GM19452 (cell line): ENCODE measurements around the gene ZFP1.
A peak's percentile ranks its signal among the peaks of the same experiment; 100 is the strongest.
"Not testable (repeated sequence)": the region's sequence is repeated elsewhere in the genome, so short reads cannot be mapped to it uniquely, and the experiment has no call there.

ENCODE experiments used
- ATAC-seq: cut with Tn5 transposase; IDR thresholded peaks from one replicate; pipeline ENCODE4 v1.9.1; 2021; ENCODE audit not compliant: unreplicated experiment

ZFP1 gene

DNA sequence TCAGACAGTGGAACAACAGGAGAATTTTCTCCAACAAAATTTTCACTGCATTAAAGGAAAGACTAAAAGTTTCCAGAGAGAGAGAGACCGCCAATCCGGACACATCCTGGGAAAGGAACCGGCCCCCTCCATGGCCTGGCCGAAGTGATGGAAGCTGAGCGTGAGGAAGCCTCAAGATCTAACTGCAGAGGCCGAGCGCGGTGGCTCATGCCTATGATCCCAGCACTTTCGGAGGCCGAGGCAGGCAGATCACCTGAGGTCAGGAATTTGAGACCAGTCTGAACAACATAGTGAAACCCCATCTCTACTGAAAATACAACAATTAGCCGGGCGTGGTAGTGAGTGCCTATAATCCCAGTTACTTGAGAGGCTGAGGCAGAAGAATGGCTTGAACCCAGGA, 54.8 kb downstream of the ZFP1 start:
- ATAC-seq = no peak

DNA sequence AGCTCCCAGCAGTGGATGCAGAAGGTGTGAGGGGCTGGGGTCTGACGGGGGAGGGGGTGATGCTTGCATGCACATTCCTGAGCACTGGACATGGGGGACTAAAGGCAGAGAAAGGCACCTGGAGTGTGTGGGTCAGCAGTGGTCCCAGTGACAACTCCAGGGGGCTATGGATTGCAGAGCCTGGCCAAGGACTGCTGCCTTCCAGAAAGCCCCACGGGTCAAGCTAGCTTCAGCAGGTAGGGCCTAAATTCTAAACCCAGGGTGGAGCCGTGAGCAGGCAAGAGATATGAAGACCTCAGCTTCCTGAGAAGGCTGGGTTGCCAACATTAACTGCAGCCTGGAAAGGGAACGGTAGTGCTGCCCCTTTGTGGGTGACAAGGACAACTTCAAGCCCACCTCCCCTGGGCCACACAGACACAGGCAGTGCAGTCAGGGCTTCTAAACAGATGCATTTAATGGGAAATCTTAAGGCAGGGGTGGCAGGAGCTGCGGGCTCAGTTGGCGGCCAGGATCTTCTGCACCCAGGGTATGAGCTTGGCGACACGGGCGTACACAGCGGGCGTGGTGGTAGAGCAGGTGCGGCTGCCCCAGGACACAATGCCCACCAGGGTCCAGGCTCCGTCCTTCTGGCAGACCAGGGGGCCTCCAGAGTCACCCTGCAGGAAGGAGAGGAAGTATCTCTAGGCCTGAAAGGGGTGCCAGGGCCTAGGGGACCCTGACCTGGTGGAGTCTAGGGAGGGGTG, 55.5 kb downstream of the ZFP1 start:
- no peak for ATAC-seq

DNA sequence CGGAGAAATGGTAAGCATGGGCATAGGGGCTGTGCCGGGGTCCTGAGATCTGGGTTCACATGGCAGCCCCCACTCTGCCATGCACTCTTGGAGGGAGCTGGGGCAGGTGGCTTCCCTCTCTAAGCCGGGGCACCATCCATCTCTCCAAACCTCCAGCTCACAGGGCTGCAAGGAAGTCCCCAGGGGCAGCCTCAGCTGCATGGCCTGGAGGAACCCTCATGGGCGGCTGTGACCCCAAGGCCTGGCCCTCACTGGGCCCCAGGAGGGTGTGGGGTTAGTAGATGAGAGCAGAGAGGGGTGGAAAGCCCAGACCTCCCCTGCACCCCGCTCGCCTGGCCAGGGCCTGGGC, 56.1 kb downstream of the ZFP1 start:
- no peak for ATAC-seq

DNA sequence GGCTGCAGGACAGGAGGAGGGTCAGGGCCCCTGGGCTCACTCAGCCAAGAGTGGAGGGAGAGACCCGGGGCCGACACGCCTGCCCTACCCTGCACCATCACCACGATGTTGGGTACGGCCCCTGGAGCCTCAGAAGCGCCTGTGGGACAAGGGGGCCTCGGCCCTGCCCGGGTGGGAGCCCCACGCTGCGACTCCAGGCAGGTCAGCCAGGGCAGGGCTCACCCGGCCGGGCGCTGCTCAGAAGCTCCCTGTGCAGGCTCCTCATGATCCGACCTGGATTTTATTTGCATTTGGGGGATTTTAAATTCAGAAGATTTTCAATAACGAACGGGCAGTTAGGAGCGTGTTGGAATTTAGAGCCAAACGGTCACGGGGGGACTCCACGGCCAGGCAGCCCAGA, 56.6 kb downstream of the ZFP1 start:
- not testable (repeated sequence) for ATAC-seq

DNA sequence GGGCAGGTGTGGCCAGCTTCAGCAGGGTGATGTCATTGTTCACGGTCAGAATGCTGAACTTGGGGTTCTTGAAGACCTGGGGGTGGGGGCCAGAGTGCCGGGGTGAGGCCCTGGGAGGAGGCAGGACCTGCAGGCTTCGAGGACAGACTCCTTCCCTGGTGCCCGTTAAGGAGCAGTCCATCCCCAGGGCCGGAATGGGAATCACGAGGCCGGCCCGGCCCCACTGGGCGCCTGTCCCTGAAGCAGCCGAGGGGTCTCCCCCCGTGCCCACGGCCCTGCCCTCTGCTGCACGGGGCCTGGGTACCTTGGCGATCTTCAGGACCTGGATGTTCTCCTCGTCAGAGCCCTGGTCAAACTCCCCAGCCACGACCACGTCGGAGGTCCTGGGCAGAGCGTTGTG, 57.1 kb downstream of the ZFP1 start:
- not testable (repeated sequence) for ATAC-seq

DNA sequence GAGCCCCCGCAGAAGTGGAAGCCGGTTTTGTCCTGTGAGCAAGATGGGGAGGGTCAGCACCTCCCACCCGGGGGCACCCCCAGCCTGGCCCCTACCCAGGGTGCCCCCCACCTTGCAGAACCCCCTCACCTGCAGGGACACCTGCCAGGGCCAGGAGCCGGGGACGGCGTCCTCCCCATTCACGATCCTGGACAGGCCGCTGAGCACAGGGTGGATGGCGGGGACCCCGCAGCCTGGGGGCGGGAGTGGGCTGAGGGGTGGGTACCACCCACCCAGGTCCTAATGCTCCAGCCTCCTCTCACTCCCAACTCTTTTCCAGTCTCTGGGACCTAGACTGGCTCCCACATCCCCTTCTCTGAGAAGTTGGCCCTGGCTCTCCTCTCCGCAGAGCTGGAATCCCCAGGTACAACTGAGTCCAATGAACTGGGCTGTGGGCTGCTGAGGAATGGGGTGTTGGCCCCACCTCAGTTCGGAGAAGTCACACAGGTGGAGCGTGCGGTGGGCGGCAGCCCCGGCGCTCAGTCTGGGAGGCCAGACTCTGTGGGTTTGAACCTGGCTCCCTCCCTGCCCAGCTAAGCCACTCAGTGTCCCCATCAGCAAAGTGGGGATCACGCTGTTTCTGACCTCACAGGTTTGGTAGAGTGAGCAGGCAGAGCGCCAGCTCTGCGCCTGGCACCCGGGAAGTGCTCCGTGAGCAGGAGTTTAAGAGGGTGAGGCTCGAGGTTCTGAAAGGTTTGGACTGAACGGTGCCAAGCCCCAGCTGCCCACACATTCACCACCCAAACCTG, 57.8 kb downstream of the ZFP1 start:
- not testable (repeated sequence) for ATAC-seq

DNA sequence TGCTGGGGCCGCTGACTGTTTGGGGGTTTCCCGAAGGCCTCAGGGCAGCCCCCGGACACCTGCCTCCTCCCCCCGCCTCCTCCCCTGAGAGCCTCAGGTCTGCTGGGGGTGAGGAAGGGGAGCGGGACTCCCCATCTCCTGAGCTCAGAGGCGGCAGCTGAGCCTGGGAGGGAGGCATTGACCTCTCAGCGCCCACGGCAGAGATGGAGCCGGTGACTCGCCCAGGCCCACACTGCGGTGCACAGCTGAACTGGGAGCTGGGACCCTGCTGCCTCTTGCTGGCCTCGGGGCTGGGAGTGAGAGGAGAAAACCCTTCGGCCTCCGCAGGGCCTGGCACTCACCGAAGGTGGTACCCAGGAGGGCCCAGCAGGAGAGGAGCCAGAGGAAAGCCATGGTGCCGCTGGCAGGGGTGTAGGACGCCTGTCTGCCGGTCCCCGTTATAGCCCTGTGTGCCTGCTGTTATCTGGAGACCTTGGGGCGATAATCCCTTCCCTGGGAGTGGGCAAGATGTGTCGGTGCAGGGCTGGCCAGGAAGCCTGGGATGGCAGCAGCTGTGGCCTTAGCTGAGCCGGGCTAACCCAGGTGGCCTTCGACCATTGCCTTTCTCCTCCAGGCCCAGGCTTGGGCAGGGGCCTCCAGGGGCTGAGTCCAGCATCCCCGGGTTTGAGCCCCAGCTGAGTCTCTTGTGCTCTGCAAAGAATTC, 58.6 kb downstream of the ZFP1 start, which contains the start of gene CTRB2:
TSS of gene CTRB2 (minus strand) at position 413 of the 703 bp plus-strand sequence. CDS start at position 393, 20 bp downstream.
- ATAC-seq = no peak

DNA sequence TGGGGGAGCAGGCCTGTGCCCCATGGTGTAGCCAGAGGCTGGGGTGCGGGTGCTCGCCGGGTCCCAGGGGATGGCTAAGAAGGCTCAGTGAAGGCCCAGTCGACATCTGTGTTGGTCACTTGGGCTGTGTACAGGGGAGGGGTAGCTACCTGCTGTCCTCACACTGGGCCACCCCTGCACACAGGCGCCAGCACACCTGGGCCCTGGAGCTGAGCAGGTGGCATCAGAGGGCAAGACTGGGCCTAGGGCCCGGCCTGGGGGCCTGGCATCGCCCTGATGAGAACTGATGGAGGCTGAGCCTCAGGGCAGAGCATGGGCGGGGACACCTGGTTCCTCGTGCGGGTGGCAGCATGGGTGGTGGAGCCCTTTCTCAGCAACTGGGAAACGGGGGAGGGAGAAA, 59.5 kb downstream of the ZFP1 start:
- no peak for ATAC-seq

DNA sequence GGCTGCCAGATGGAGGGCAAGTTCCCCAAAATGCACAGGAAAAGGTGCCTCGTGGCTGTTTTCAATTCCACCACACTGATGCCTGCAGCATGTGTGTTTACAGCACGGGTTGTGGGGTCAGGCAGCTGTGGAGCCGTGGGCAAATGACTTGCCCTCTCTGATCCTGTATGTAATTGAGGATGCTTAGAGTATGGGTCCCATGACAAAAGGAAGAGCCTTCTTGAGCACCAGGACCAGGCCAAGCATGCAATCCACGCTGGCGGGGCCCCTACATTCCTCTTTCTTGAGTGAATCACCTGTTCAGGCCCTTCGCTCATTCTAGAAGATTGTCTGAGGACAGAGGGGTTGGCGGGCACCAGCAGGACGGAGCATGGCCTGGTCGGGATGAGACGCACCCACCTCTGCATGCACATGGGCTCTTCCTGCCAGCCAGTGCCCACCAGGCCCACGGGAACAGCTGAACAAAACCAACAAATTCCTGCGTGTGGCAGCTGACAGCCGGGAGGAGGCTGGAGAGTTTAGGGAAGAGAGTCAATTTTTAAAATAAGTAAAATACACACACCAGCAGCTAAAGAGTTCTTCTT, 60.0 kb downstream of the ZFP1 start:
- no peak for ATAC-seq

DNA sequence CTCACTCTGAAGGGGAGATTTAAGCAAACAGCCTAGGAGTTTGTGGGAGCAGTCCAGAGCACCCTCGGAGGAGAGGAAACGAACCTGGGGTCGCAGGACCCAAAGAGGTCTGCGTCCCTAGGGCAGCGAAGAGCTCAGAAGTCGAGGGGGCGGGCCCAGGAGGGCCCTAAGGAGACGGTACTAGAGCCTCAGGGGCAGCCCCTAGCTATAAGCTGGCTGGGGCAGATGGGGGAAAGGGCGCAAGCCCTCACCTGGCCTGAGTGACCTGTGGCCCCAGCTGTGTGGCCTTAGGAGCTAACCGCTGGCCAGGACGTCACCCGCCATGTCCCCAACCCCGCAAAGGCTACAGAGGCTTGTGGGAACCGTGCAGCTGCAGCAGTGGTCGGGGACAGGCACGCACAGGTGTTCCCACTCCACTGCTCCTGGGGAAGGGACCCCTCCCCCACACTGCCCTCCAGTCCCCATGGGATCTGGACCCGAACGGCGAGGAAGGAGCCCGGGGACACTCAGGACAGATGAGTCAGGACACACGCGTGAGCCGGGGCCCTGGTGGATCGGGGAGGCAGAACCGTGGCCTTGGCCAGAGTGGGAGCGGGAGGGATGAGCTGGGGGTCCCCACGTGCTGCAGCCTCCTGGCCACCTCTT, 60.7 kb downstream of the ZFP1 start:
- no peak for ATAC-seq

DNA sequence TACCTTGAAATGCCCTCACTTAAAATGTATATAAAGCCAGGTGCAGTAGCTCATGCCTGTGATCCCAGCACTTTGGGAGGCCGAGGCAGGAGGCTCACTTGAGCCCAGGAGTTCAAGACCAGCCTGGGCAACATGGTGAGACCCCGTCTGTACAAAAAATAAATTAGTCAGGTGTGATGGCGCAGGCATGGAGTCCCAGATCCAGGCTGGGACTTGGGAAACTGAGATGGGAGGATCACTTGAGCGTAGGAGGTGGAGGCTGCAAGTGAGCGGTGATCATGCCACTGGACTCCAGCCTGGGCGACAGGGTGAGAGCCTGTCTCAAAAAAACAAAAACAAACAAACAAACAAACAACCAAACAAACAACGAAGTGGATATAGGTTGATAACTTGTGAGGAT, 61.2 kb downstream of the ZFP1 start:
- not testable (repeated sequence) for ATAC-seq

DNA sequence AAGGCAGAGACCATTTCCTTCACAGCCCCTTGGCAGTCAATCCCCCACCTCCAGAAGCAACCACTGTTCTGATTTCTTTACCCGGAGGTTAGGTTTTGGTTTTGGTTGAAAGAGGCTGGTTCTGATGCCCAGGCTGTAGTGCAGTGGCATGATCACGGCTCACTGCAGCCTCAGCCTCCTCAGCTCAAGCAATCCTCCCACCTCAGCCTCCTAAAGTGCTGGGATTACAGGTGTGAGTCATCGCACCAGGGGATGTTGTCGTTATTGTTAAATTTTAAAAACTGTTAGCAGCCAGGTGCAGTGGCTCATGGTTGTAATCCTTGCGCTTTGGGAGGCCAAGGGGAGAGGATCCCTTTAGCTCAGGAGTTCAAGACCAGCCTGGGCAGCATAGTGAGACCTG, 61.6 kb downstream of the ZFP1 start:
- no peak for ATAC-seq

DNA sequence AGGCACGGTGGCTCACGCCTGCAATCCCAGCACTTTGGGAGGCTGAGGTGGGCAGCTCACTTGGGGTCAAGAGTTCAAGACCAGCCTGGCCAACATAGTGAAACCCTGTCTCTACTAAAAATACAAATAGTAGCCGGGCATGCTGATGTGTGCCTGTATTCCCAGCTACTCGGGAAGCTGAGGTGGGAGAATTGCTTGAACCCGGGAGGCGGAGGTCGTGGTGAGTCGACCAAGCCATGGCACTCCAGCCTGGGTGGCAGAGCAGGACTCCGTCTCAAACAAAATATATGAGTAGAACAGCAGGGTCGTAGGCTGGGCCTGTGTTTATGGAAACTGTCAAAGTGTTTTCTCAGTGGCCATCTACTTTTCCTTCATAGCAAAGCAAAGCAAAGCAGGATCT, 63.0 kb downstream of the ZFP1 start:
- ATAC-seq = not testable (repeated sequence)

DNA sequence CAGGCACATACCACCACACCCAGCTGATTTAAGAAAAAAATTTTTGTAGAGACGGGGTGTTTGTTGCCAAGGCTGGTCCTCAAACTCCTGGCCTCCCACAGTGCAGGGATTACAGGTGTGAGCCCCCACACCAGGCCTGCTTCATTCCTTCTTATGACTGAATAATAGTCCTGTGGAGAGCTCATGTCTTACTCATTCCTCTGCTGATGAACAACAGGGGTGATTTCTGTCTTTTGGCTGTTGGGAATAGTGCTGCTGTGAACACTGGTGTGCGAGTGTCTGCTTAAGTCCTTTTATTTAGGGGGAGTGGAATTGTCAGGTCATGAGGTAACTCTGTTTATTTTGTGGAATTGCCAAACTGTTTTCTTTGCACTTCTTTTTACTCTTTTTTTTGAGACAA, 67.8 kb downstream of the ZFP1 start:
- ATAC-seq = no peak

DNA sequence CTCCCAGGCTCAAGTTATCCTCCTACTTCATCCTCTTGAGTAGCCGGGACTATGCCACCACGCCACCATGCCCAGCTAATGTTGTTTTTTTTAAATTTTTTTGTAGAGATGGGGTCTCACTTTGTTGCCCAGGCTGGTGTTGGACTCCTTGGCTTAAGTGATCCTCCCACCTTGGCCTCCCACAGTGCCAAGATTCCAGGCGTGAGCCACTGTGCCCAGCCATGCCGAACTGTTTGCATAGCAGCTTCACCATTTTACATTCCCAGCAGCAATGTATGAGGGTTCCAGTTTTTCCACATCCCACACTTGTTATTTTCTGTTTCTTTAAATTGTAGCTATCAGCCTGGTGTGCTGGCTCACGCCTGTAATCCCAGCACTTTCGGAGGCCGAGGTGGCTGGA, 68.3 kb downstream of the ZFP1 start:
- ATAC-seq = no peak

DNA sequence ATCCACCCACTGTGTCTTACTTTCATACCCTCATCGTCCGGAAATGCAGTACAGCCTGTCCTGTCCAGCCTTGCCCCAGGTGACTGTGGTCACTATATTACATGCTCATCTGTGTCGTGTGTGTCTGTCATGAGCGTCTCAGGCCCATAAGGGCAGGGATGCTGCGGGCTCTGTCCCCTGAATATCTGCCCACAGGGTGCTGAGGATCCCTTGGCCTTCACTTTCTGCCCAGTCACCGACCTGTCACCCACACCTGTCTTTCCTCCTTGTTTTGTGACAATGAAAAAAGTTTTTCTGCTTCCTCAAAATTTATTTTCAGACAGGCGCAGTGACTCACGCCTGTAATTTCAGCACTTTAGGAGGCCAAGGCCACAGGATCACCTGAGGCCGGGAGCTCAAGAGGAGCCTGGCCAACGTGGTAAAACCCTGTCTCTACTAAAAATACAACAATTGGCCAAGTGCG, 69.1 kb downstream of the ZFP1 start:
- ATAC-seq = no peak

DNA sequence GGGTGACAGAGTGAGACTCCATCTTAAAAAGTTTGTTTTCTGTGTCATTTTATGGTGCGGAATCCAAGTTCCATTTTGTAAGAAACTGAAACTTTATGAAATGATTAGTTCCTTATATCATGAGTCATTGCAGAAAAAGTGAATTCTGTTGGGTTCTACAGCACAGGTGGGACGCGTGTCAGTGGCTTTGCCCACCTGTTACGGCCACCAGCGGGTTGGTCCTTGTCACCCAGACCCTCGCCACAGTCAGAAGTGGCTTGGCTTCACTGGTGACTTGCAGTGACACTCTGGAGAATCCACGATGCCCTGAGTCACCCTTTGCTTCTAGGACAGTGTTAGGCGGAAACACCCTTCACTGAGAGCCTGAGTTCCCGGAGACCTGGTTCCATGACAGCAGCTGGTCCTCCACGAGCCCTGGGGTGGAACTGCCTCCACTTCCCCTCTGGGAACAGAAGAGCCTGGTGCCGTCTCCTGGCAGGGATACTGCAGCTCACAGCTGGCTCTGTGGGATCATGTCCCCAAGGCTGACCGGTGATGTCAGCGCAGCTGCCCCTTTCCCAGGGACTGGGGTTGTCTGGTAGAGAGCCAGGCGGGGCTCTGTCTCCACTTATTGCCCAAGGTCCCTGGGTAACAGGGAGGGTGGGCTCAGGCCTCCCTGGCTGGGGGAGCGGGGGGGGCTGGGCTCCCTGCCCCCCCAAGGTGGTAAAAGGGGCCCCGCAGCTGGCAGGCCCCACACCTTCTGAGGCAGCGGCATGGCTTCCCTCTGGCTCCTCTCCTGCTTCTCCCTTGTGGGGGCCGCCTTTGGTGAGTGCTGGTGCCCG, 70.1 kb downstream of the ZFP1 start, which contains the start of gene CTRB1:
TSS of gene CTRB1 (plus strand) at position 733 of the 821 bp plus-strand sequence. CDS start at position 753, 20 bp downstream.
- ATAC-seq = peak; percentile 62

DNA sequence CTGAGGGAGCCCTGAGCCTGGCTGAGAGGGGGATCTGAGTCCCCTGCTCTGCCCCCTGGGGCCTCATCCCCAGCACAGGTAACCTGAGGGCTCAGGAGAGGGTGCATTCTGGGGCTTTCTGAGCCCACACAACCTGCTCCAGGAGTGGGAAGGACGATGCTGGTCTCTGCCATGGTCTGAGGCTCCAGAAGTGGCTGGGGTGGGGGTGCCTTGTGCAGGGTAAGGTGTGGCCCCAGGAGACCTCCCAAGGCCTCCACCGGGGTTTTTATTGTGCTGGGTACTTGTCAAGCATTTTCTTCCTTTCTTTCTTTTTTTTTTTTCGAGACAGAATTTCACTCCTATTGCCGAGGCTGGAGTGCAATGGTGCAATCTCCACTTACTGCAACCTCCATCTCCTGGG, 70.8 kb downstream of the ZFP1 start:
- ATAC-seq = no peak

DNA sequence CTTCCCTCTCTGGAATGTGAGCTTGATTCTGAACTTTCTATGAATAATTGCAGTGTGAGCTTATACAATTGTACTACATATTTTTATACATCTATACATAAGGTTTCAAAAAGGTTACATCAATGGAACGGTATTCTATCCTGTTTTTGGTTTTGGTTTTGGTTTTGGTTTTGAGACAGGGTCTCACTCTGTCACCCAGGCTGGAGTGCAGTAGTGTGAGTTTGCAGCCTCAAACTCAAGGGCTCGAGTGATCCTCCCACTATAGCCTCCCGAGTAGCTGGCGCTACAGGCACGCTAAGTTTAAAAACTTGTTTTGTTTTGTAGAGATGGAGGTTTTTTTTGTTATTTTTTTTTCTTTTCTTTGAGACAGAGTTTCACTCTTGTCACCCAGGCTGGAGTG, 71.5 kb downstream of the ZFP1 start:
- ATAC-seq = no peak
